NB4 (cell line): Measurements from ENCODE around the gene PAX8.

ENCODE experiments used
- MAX ChIP-seq: IDR thresholded peaks from 2 replicates; pipeline ENCODE4 v1.6.1; 2011; ENCODE audit warnings: low read depth, low read length
- MYC ChIP-seq: IDR thresholded peaks from 2 replicates; pipeline ENCODE4 v1.6.1; 2011; ENCODE audit warnings: low read depth, low read length
- POLR2A ChIP-seq: IDR thresholded peaks from 2 replicates; pipeline ENCODE4 v1.6.1; 2011; ENCODE audit warnings: mild to moderate bottlenecking; ENCODE audit not compliant: insufficient read length; ENCODE audit errors: extremely low read depth
- TF ChIP-seq, protein P1 (sequence below): IDR thresholded peaks from one replicate; pipeline ENCODE4 v1.5.1; 2012; ENCODE audit warnings: low read depth, low read length

DNA sequence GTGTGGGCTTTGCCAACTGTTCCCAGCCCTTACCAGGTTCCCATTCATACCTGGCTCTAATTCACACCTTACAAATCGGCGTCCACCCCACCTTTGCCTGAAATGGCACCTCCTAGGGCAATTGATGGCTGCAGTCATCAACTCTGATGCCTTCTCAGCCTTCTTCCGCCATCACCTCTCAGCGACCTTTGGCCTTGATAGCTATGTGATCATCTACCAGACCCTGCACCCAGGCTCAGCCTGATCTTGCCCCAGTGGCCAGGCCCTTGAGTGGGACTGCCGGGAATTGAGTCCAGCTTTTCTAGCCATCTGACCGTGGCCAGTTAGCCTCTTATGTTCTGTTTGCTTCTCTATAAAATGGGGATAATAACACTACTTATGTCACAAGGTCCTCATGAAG is 72.5 kb downstream of the PAX8 start:
- TF ChIP-seq, protein P1, sequence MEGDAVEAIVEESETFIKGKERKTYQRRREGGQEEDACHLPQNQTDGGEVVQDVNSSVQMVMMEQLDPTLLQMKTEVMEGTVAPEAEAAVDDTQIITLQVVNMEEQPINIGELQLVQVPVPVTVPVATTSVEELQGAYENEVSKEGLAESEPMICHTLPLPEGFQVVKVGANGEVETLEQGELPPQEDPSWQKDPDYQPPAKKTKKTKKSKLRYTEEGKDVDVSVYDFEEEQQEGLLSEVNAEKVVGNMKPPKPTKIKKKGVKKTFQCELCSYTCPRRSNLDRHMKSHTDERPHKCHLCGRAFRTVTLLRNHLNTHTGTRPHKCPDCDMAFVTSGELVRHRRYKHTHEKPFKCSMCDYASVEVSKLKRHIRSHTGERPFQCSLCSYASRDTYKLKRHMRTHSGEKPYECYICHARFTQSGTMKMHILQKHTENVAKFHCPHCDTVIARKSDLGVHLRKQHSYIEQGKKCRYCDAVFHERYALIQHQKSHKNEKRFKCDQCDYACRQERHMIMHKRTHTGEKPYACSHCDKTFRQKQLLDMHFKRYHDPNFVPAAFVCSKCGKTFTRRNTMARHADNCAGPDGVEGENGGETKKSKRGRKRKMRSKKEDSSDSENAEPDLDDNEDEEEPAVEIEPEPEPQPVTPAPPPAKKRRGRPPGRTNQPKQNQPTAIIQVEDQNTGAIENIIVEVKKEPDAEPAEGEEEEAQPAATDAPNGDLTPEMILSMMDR, result no peak
- TF ChIP-seq POLR2A (no peak), MYC (no peak), MAX (no peak)
